ENCODE data around the gene HEXA.

DNA sequence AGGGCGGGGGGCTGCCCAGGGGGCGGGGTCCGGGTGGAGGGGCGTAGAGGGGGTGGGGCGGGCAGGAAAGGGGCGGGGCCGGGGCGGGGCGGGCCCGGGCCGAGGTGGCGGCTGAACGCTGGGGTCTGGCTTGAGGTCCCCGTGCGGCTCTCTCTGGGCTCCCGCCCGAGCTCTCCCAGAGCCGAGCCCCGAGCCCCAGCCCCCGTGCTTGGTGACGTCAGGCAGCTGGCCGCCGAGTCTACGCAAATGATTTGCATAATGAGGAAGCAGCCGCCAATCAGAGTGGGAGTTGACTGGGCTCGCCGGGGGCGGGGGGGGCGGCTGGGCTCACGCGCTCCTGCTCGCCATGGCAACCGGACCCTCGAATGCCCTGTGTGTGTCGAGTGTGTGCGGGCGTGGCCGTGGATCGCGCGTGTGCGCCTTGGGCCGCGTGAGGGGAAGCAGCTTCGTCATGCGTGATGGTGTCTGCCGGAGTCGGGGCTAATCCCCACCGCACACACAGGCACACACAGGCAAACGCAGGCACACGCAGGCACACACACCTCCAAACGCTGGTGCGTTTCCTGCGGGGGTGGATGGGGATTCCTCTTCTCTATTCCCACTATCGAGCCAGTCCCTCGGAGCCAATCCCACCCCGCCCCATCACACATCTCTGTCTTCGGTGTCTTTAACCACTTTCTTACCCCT lies 55.7 kb downstream of the HEXA start, which contains the start of gene CELF6:
- no peak for TF ChIP-seq YY1 (IDR thresholded peaks at IDR 0.05; ENCODE audit: insufficient read depth, insufficient read length)
- TF ChIP-seq ZNF274 (IDR thresholded peaks at IDR 0.05; ENCODE audit: low read depth, low read length), result no peak

All from NT2/D1 (cell line).